ENCODE results near the gene ZNF133. TPM values are rescaled to one million over a fixed set of nuclear protein-coding genes. Genes with fewer than 3 reads are reported as not detected.

Gene ZNF133
- total and polyA plus RNA-seq, 2 of the 13 experiments (the other 11 are each of a cell fraction or from before 2014, with no cell fraction given), result 23.5 to 26.7 TPM

- no peak overlapping the region for H3K9ac ChIP-seq (ENCODE audit: insufficient read depth, low read depth, low read length)
- CTCF ChIA-PET (ENCODE audit: low intra/inter-chr PET ratio, low total read pairs), result no interaction called here
These were observed 44.5 kb upstream of the ZNF133 start for GRCh38 chr20:18243802-18244201.

More at GRCh38 chr20:18243802-18244201, 44.5 kb upstream of the ZNF133 start:
- H3K27me3 ChIP-seq (ENCODE audit: control insufficient read depth in 1 of 2, insufficient read depth in 2 of 2, low read length in 2 of 2), result no peaks in the 10 kb centered on the region; a peak in 3 of 5 replicates
- TF ChIP-seq POLR2AphosphoS2 (IDR thresholded peaks at IDR 0.05; ENCODE audit: low read depth, low read length), result no peak
- no peak for TF ChIP-seq ISL2 (CRISPR knock-in tag; IDR thresholded peaks at IDR 0.05)
- TF ChIP-seq BCL3 (CRISPR knock-in tag; IDR thresholded peaks at IDR 0.05), result no peak
- TF ChIP-seq ZBTB34 (CRISPR knock-in tag; IDR thresholded peaks at IDR 0.05), result no peak
- no peak for TF ChIP-seq ISX (CRISPR knock-in tag; conservative IDR thresholded peaks at IDR 0.05)
- TF ChIP-seq HNRNPH1 (optimal IDR thresholded peaks at IDR 0.05; ENCODE audit: low read depth, low read length), result no peak
- no peak for TF ChIP-seq ZNF274 (CRISPR knock-in tag; IDR thresholded peaks at IDR 0.05)
- TF ChIP-seq CSRNP1 (CRISPR knock-in tag; IDR thresholded peaks at IDR 0.05), result no peak
- no peak for TF ChIP-seq BATF2 (CRISPR knock-in tag; IDR thresholded peaks at IDR 0.05)
- TF ChIP-seq ZNF496 (CRISPR knock-in tag; IDR thresholded peaks at IDR 0.05; ENCODE audit: insufficient replicate concordance), result no peak
- TF ChIP-seq ZNF720 (CRISPR knock-in tag; IDR thresholded peaks at IDR 0.05), result no peak
- no peak for TF ChIP-seq HOXA5 (CRISPR knock-in tag; IDR thresholded peaks at IDR 0.05)
- no peak for TF ChIP-seq ZNF256 (CRISPR knock-in tag; conservative IDR thresholded peaks at IDR 0.05)
- no peak for TF ChIP-seq PHF20 (CRISPR knock-in tag; IDR thresholded peaks at IDR 0.05)
- no peak for TF ChIP-seq REPIN1 (CRISPR knock-in tag; IDR thresholded peaks at IDR 0.05; ENCODE audit: borderline replicate concordance, low read depth)
- no peak for TF ChIP-seq DBP (CRISPR knock-in tag; IDR thresholded peaks at IDR 0.05; ENCODE audit: not compliant biosample characterization)
- no peak for TF ChIP-seq CREBL2 (CRISPR knock-in tag; IDR thresholded peaks at IDR 0.05; ENCODE audit: borderline replicate concordance)
- TF ChIP-seq PRMT3 (CRISPR knock-in tag; IDR thresholded peaks at IDR 0.05; ENCODE audit: borderline replicate concordance, low read depth), result no peak
- H3K36me3 ChIP-seq (replicated peaks in 1 of 2; ENCODE audit: control insufficient read depth in 1 of 2, insufficient read depth in 2 of 2, low read length in 2 of 2), result no peaks in the 10 kb centered on the region
- H2AFZ ChIP-seq (ENCODE audit: low read length), result no peak overlapping the region
- in situ Hi-C loops (cut with HindIII; ENCODE audit: extremely low pct_ligation_motif_present, low pct_unique_long_range_greater_than_20kb) (no loop called here), intact Hi-C loops (cut with micrococcal nuclease; ENCODE audit: unreplicated experiment) (no loop called here)
- no peaks in the 10 kb centered on the region for H3K79me2 ChIP-seq (ENCODE audit: insufficient read depth, low read length)
- ATAC-seq (no peak), DNase-seq (ENCODE audit: low spot score) (no peak), FAIRE-seq (no peak)
- H3K4me3 ChIP-seq (replicated peaks in 1 of 3; ENCODE audit: insufficient read depth in 1 of 3, low read depth in 2 of 3, low read length in 3 of 3), result no peak overlapping the region
- POLR2A ChIA-PET, result no interaction called here
- BruUV-seq (replicated peaks), result no TSS peak
- H3K4me2 ChIP-seq (ENCODE audit: low read depth, low read length), result no peak overlapping the region
- no peak overlapping the region for H3K27ac ChIP-seq (ENCODE audit: extremely low read length, insufficient read depth, low read length)
- no peaks in the 10 kb centered on the region for H3K9me3 ChIP-seq (ENCODE audit: low read length)
- WGBS (ENCODE audit: low lambda C conversion rate), result 0% methylated on average over 1 of the region's 1 CpG
- H4K20me1 ChIP-seq (ENCODE audit: insufficient read depth, low read length), result no peaks in the 10 kb centered on the region
- no peaks in the 10 kb centered on the region for H3K4me1 ChIP-seq (ENCODE audit: insufficient read depth, low read length)
